GM12878 (cell line): ENCODE results near the gene ANO2. TPM values are rescaled to one million over a fixed set of nuclear protein-coding genes. Genes with fewer than 3 reads are reported as not detected.

Source experiments
- ATAC-seq: fragments of 200-7000 bp; cut with Tn5 transposase; 3 replicates; pipeline ENCODE4 v1.9.1; 2020; ENCODE audit warnings: mild to moderate bottlenecking, moderate library complexity
- BruUV-seq: library from RNA; stranded (reverse); fragments of 400-500 nt; replicated peaks from 2 replicates; lab custom pipeline; 2021; lab: Mats Ljungman, UMichigan
- CTCF ChIA-PET: fragments of 300-600 bp; sonication (Branson Sonifier 250); formaldehyde crosslinking; extraction: SDS; loops from one replicate; lab custom pipeline; 2021; ENCODE audit warnings: inconsistent platforms; lab: Yijun Ruan, JAX
- POLR2A ChIA-PET: fragments of 350-600 bp; formaldehyde crosslinking; extraction: SDS; loops from one replicate; lab custom pipeline; 2021; ENCODE audit warnings: inconsistent platforms; lab: Charles Lee
- RAD21 ChIA-PET: fragments of 300-600 bp; sonication (Branson Sonifier 250); formaldehyde crosslinking; loops from one replicate; lab custom pipeline; 2023; ENCODE audit warnings: antibody characterized with exemption; ENCODE audit not compliant: unreplicated experiment; lab: Charles Lee
- SMC1A ChIA-PET: fragments of 300-600 bp; sonication (Branson Sonifier 250); formaldehyde crosslinking; loops from one replicate; lab custom pipeline; 2023; ENCODE audit not compliant: unreplicated experiment, uncharacterized antibody; lab: Charles Lee
- DNase-seq: peaks from one replicate; pipeline ENCODE4 v3.0.0-alpha.2; 2011; ENCODE audit warnings: low read depth, low spot score
- FAIRE-seq: peaks from 3 replicates; lab custom pipeline; 2011; peaks lifted over from hg19 to GRCh38; lab: Jason Lieb, UNC
- H2AFZ ChIP-seq: 2 replicates; pipeline ENCODE4 v1.6.0; 2011; ENCODE audit warnings: low read depth, low read length, control low read depth; ENCODE audit not compliant: control insufficient read depth
- H3K27ac ChIP-seq: 2 replicates; pipeline ENCODE4 v1.5.1; 2011; ENCODE audit warnings: control low read depth; ENCODE audit not compliant: control insufficient read depth, insufficient read depth
- H3K27me3 ChIP-seq, 2 experiments: replicated peaks in 1 of 2; 2 replicates each; pipeline versions ENCODE4 v1.6.0 to v1.6.1; 2011; ENCODE audit warnings: low read length in 1 of 2; ENCODE audit not compliant: control insufficient read depth in 2 of 2, insufficient read depth in 2 of 2
- H3K36me3 ChIP-seq, 2 experiments: 2 replicates each; pipeline ENCODE4 v1.5.1; 2011; ENCODE audit warnings: low read length in 1 of 2; ENCODE audit not compliant: control insufficient read depth in 2 of 2, insufficient read depth in 2 of 2
- H3K4me1 ChIP-seq: 2 replicates; pipeline ENCODE4 v1.6.1; 2011; ENCODE audit warnings: mild to moderate bottlenecking, low read length, moderate library complexity, mixed read lengths; ENCODE audit not compliant: control insufficient read depth, insufficient read depth
- H3K4me2 ChIP-seq: 2 replicates; pipeline ENCODE4 v1.6.0; 2011; ENCODE audit warnings: control low read depth; ENCODE audit not compliant: control insufficient read depth, insufficient read depth
- H3K4me3 ChIP-seq: fragments of 200-600 bp; sonication (generic); 2 replicates; pipeline ENCODE4 v1.5.1; 2016
- H3K79me2 ChIP-seq: 2 replicates; pipeline ENCODE4 v1.6.0; 2011; ENCODE audit warnings: low read length; ENCODE audit not compliant: control insufficient read depth, insufficient read depth
- H3K9ac ChIP-seq: 2 replicates; pipeline ENCODE4 v1.8.0; 2011; ENCODE audit warnings: low read length, control low read depth, mixed read lengths; ENCODE audit not compliant: control insufficient read depth, insufficient read depth
- H3K9me3 ChIP-seq: replicated peaks from 3 replicates; pipeline ENCODE4 v1.5.1; 2011; ENCODE audit warnings: mild to moderate bottlenecking, low read length; ENCODE audit not compliant: control insufficient read depth, insufficient read depth
- H4K20me1 ChIP-seq: 2 replicates; pipeline ENCODE4 v1.6.0; 2011; ENCODE audit not compliant: control insufficient read depth, insufficient read depth
- CEBPB ChIP-seq, 2 experiments: fragments of 150-350 bp in 1 of 2; IDR thresholded peaks; 2 replicates each; pipeline ENCODE4 v1.6.1; 2012 to 2014; ENCODE audit warnings: low read depth in 2 of 2, low read length in 2 of 2, borderline replicate concordance in 1 of 2, inconsistent platforms in 1 of 2
- IRF4 ChIP-seq: IDR thresholded peaks from 2 replicates; pipeline ENCODE4 v1.6.1; 2011; ENCODE audit warnings: low read depth, low read length
- NFYB ChIP-seq: IDR thresholded peaks from 2 replicates; pipeline ENCODE4 v1.6.1; 2011; ENCODE audit warnings: low read depth, mild to moderate bottlenecking, low read length, improper control_type of control experiment, moderate library complexity; ENCODE audit not compliant: insufficient read depth
- SPI1 ChIP-seq: IDR thresholded peaks from 2 replicates; pipeline ENCODE4 v1.6.1; 2011; ENCODE audit warnings: low read depth, mild to moderate bottlenecking, low read length, moderate library complexity, borderline replicate concordance; ENCODE audit not compliant: insufficient read depth
- WGBS: methylation state at CpG from one replicate; pipeline ENCODE4 v1.1.6; 2016; ENCODE audit warnings: low lambda C conversion rate; ENCODE audit not compliant: insufficient replicate concordance, insufficient coverage; ENCODE audit errors: missing lambda C conversion rate; 5-methylcytosine and 5-hydroxymethylcytosine counted together
- in situ Hi-C: fragments of 300-500 bp; cut with MboI; formaldehyde crosslinking; loops from 9 replicates; pipeline ENCODE4 v1.14.3; 2018; ENCODE audit warnings: mixed read lengths
- intact Hi-C: fragments of 100-400 bp; cut with micrococcal nuclease; formaldehyde crosslinking; loops from one replicate; pipeline ENCODE4 v1.14.2; 2022; ENCODE audit not compliant: unreplicated experiment
- polyA plus RNA-seq, 11 experiments: library from polyadenylated mRNA; depleted of rRNA in 4 of 11; unstranded in 6 of 11; stranded (reverse) in 5 of 11; fragments of >200 nt; fragmentation: Nextera tagmentation in 4 of 11; fragmentation: Illumina TruSeq in 1 of 11; extraction: Ambion mirVana in 4 of 11; extraction: Trizol in 1 of 11; gene quantifications; 1 replicate in 1 of 11; 2 replicates in 10 of 11; pipeline versions ENCODE4 v1.2.1 to v1.2.3, GENCODE V29; 2011 to 2016; ENCODE audit warnings: inconsistent platforms in 2 of 11, missing spikeins in 2 of 11, low read depth in 1 of 11
- total RNA-seq, 4 experiments: library from RNA; depleted of rRNA in 3 of 4; stranded (reverse); fragments of >200 nt in 3 of 4; fragmentation: Illumina TruSeq in 1 of 4; extraction: Trizol in 1 of 4; gene quantifications; 2 replicates each; pipeline versions ENCODE4 v1.2.1 to v1.2.3, GENCODE V29; 2013 to 2021
- TF ChIP-seq, protein P1 (sequence below): fragments of 150-350 bp; IDR thresholded peaks from 2 replicates; pipeline ENCODE4 v1.6.1; 2014; ENCODE audit warnings: mild to moderate bottlenecking, low read depth, low read length
- TF ChIP-seq, protein P2 (sequence below): IDR thresholded peaks from 2 replicates; pipeline ENCODE4 v1.6.1; 2011; ENCODE audit warnings: borderline replicate concordance, low read depth, mild to moderate bottlenecking, moderate library complexity, low read length; ENCODE audit not compliant: insufficient read depth, poor library complexity, severe bottlenecking
- TF ChIP-seq, protein P3 (sequence below): fragments of 450-650 bp; conservative IDR thresholded peaks from 2 replicates; pipeline ENCODE4 v1.6.1; 2017; ENCODE audit warnings: mild to moderate bottlenecking, moderate library complexity
- TF ChIP-seq, protein P4 (sequence below), 3 experiments: IDR thresholded peaks in 2 of 3; conservative IDR thresholded peaks in 1 of 3; 2 replicates each; pipeline ENCODE4 v1.5.1; 2011; ENCODE audit warnings: low read depth in 3 of 3, low read length in 3 of 3, mild to moderate bottlenecking in 3 of 3, control low read depth in 2 of 3, moderate library complexity in 2 of 3, inconsistent platforms in 1 of 3, mixed read lengths in 1 of 3; ENCODE audit not compliant: control insufficient read depth in 2 of 3, insufficient read depth in 1 of 3; ENCODE audit errors: extremely low read depth in 1 of 3

The ANO2 gene
- total and polyA plus RNA-seq, 10 of the 15 experiments (the other 5 are each of a cell fraction or from before 2014, with no cell fraction given) = not detected

DNA sequence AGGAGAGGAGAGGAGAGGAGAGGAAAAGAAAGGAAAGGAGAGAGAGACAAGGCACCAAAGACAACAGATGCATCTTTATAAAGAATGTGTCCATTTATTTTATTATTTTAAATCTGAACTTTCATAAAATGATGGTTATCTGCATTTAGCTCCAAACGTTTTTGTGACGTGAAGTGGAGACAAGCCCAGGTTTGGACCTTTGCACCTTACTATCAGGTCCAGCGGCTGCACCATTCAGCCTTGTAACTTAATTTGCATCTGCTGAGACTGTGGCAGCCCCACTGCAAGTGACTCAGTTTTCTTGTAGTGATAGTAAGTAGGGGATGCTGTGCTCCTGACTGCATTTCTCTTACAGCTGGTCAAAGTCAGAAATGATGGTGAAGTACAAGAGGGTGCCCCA lies 382.5 kb downstream of the ANO2 start:
- Histone ChIP-seq H3K4me3 (no peak overlapping the region), H3K4me1 (no peaks in the 10 kb centered on the region), H3K27me3 (no peaks in the 10 kb centered on the region), H2AFZ (no peak overlapping the region), H3K9ac (no peak overlapping the region), H3K36me3 (no peaks in the 10 kb centered on the region), H3K79me2 (no peaks in the 10 kb centered on the region), H3K4me2 (no peak overlapping the region), H3K9me3 (no peaks in the 10 kb centered on the region), H4K20me1 (no peaks in the 10 kb centered on the region), H3K27ac (no peak overlapping the region)
- 0% methylated on average over 3 of the region's 3 CpGs for WGBS
- TF ChIP-seq, protein P1, sequence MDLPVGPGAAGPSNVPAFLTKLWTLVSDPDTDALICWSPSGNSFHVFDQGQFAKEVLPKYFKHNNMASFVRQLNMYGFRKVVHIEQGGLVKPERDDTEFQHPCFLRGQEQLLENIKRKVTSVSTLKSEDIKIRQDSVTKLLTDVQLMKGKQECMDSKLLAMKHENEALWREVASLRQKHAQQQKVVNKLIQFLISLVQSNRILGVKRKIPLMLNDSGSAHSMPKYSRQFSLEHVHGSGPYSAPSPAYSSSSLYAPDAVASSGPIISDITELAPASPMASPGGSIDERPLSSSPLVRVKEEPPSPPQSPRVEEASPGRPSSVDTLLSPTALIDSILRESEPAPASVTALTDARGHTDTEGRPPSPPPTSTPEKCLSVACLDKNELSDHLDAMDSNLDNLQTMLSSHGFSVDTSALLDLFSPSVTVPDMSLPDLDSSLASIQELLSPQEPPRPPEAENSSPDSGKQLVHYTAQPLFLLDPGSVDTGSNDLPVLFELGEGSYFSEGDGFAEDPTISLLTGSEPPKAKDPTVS = no peak
- TF ChIP-seq CEBPB (IDR thresholded peaks at IDR 0.05; ENCODE audit: borderline replicate concordance in 1 of 2, low read depth in 2 of 2, low read length in 2 of 2) (no peak), IRF4 (no peak), SPI1 (no peak), NFYB (no peak)
- TF ChIP-seq, protein P2, sequence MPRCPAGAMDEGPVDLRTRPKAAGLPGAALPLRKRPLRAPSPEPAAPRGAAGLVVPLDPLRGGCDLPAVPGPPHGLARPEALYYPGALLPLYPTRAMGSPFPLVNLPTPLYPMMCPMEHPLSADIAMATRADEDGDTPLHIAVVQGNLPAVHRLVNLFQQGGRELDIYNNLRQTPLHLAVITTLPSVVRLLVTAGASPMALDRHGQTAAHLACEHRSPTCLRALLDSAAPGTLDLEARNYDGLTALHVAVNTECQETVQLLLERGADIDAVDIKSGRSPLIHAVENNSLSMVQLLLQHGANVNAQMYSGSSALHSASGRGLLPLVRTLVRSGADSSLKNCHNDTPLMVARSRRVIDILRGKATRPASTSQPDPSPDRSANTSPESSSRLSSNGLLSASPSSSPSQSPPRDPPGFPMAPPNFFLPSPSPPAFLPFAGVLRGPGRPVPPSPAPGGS = no peak
- TF ChIP-seq, protein P3, sequence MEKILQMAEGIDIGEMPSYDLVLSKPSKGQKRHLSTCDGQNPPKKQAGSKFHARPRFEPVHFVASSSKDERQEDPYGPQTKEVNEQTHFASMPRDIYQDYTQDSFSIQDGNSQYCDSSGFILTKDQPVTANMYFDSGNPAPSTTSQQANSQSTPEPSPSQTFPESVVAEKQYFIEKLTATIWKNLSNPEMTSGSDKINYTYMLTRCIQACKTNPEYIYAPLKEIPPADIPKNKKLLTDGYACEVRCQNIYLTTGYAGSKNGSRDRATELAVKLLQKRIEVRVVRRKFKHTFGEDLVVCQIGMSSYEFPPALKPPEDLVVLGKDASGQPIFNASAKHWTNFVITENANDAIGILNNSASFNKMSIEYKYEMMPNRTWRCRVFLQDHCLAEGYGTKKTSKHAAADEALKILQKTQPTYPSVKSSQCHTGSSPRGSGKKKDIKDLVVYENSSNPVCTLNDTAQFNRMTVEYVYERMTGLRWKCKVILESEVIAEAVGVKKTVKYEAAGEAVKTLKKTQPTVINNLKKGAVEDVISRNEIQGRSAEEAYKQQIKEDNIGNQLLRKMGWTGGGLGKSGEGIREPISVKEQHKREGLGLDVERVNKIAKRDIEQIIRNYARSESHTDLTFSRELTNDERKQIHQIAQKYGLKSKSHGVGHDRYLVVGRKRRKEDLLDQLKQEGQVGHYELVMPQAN = no peak
- TF ChIP-seq, protein P4, sequence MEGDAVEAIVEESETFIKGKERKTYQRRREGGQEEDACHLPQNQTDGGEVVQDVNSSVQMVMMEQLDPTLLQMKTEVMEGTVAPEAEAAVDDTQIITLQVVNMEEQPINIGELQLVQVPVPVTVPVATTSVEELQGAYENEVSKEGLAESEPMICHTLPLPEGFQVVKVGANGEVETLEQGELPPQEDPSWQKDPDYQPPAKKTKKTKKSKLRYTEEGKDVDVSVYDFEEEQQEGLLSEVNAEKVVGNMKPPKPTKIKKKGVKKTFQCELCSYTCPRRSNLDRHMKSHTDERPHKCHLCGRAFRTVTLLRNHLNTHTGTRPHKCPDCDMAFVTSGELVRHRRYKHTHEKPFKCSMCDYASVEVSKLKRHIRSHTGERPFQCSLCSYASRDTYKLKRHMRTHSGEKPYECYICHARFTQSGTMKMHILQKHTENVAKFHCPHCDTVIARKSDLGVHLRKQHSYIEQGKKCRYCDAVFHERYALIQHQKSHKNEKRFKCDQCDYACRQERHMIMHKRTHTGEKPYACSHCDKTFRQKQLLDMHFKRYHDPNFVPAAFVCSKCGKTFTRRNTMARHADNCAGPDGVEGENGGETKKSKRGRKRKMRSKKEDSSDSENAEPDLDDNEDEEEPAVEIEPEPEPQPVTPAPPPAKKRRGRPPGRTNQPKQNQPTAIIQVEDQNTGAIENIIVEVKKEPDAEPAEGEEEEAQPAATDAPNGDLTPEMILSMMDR (IDR thresholded peaks at IDR 0.05 in 2 of 3, conservative IDR thresholded peaks at IDR 0.05 in 1 of 3; ENCODE audit: control insufficient read depth in 2 of 3, extremely low read depth in 1 of 3, insufficient read depth in 1 of 3, low read depth in 3 of 3, low read length in 3 of 3) = no peak
- RAD21 ChIA-PET = no interaction called here
- no TSS peak for BruUV-seq
- POLR2A ChIA-PET = no interaction called here
- CTCF ChIA-PET = no interaction called here
- in situ Hi-C loops = no loop called here
- intact Hi-C loops = no loop called here
- FAIRE-seq = no peak
- ATAC-seq = no peak
- DNase-seq = no peak
- SMC1A ChIA-PET = no interaction called here
